ENCODE data around the gene PARK7.

PARK7 gene

GRCh38 chr1:7985851-7986612 lies 24.5 kb downstream of the PARK7 start:
- no peak for DNase-seq

- DNase-seq, result no peak
Observed at GRCh38 chr1:7987528-7987927, 26.0 kb downstream of the PARK7 start.

GRCh38 chr1:7988576-7988975 lies 27.1 kb downstream of the PARK7 start:
- no peak for DNase-seq

DNA sequence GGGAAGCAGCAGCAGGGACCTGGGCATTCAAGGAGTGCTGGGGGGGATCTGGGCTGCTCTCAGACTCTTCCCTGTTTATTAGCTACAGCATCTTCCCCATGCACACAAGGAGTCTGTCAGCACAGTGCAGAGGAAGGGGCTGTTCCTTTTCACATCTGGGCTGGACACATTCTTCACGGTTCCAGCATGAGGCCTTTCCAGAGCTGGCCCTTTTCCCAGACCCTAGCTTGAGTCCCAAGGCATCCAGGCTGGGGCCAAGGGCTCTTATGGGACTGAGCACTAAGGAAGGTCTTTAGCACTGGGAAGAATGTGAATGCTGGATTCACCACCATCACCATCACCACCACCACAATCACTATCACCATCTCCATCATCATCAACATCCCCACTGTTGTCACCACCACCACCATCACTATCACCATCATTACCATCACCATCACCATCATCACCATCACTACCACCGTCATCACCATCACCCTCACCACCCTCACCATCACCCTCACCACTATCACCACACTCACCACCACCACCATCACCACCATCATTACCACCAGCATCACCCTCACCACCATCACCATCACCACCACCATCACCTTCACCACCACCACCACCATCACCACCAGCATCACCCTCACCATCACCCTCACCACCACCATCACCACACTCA lies 28.4 kb downstream of the PARK7 start:
- DNase-seq, result no peak

GRCh38 chr1:7991504-7992440 lies 30.3 kb downstream of the PARK7 start:
- no peak for DNase-seq

GRCh38 chr1:7992885-7993284 lies 31.4 kb downstream of the PARK7 start:
- DNase-seq, result no peak

- no peak for DNase-seq
Observed at GRCh38 chr1:7993593-7994479, 32.3 kb downstream of the PARK7 start.

DNA sequence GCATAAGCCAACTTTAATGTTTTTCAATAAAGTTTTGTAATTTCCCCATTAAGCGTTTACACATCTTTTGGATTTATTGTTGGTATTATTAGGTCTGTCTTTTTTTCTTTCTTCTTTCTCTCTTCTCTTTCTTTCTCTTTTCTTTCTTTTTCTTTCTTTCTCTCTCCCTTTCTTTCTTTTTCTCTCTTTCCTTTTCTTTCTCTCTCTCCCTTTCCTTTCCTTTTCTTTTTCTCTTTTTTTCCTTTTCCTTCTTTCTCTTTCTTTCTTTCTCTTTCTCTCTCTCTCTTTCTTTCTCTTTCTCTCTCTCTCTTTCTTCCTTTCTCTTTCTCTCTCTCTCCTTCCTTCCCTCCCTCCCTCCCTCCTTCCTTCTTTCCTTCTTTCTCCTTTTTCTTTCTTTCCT lies 33.3 kb downstream of the PARK7 start:
- DNase-seq, result no peak

GRCh38 chr1:7995437-7995836 lies 33.9 kb downstream of the PARK7 start:
- no peak for DNase-seq

DNA sequence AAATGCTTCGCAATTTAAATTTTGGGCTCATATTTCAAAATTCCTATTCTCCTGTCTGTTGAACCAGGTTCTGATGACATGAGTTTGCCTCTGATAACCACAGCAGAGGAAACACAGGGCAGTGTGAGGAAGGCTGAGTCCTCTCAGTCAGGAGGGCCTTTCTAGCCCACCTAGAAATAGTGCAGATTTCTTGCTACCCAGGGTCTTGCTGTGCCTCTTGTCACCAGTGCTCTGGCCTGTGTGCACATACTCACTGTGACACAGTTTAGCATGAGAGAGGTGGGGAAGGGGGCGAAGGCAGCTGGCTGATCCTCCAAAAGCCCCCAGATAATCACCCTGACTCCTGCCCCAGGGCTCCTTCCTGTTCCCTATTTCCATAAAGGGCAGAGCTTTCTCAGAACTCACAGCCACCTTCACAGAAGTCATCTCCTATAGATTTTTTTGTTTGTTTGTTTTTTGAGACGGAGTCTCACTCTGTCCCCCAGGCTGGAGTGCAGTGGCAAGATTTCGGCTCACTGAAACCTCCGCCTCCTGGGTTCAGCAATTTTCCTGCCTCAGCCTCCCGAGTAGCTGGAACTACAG lies 40.9 kb downstream of the PARK7 start:
- DNase-seq, result no peak

DNA sequence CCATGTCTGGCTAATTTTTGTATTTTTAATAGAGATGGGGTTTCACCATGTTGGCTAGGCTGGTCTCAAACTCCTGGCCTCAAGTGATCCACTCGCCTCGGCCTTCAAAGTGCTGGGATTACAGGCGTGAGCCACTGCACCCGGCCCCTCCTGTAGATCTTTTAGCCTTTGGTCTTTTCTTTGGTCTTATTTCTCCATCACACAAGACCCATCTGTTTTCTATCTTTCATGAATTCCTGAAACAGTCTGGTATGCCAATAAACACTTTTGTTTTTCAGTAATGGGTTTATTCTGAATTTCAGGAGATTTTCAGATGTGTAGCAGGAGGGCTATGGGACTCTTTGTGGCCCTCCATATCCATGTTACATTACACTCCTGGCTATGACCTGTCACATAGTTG lies 41.4 kb downstream of the PARK7 start:
- no peak for DNase-seq

GRCh38 chr1:8003438-8004112 lies 42.1 kb downstream of the PARK7 start:
- no peak for DNase-seq

DNA sequence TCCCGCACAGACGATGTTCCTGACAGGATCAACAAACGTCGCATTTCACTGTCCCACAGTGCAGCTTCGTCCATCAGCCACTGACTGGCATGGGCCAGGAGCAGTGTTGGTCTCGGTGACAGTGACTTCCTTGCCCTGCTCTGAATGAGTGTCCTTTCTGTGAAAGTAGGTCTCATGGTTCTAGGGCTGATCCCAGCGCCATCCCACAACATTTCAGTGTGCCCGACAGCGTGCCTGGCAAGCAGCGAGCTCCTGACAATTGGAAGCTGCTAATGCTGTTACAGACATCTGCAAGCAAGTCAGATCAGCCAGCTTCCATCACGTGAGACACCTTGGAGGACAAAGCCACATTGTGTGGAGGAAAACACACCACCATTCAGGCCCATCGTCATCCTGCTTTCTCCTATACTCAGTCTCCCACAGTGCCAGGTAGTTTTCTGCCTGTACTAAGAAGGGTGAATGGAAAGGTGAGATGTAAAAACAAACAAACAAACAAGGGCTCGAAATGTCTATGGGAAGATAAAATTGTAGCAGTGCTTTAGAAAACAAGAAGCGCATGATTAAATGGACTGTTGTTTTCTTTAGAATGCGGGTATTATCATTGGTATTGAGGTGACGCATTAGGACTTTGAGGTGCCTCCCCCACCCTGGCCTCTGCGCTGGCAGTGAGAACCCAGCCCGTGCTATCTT lies 42.7 kb downstream of the PARK7 start:
- no peak for DNase-seq

- DNase-seq, result no peak
Observed at GRCh38 chr1:8004803-8005573, 43.5 kb downstream of the PARK7 start.

DNA sequence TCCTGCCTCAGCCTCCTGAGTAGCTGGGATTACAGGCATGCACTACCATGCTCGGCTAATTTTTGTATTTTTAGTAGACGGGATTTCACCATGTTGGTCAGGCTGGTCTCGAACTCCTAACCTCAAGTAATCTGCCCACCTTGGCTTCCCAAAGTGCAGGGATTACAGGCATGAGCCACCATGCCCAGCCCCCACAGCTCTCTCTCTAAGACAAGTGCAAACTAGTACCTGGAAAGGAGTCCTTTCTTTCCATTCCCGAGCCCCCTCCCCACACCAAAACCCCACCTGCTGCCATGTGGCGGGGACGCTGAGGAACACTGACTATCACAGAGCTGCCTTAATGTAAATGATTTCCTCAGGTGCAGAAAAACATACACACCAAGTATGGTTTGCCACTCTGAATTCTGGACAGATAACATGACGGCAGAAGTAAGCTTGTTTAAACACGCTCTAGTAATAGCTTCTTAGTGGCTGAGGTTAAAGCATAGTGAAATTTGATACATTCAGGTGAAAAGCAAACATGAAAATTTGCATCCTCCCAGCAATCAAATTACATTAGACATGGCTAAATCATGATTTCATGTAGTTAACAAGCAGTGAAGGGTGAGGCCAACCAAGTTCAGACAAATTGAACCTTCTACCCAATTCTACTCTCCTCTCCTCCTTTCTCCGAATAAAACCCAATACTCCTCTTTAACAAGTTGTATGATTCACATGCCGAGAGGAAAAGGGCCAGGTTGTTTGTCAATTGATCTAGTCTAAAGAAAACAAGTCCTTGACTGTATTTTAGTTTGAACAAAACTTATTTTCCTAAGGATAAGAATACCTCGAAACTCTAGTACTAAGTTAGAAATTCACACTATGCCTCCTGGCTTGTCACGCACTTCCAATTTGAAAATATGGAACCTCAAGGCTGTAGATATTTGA lies 44.8 kb downstream of the PARK7 start:
- no peak for DNase-seq

- DNase-seq, result no peak
Observed at GRCh38 chr1:8009043-8010002, 47.8 kb downstream of the PARK7 start.

DNA sequence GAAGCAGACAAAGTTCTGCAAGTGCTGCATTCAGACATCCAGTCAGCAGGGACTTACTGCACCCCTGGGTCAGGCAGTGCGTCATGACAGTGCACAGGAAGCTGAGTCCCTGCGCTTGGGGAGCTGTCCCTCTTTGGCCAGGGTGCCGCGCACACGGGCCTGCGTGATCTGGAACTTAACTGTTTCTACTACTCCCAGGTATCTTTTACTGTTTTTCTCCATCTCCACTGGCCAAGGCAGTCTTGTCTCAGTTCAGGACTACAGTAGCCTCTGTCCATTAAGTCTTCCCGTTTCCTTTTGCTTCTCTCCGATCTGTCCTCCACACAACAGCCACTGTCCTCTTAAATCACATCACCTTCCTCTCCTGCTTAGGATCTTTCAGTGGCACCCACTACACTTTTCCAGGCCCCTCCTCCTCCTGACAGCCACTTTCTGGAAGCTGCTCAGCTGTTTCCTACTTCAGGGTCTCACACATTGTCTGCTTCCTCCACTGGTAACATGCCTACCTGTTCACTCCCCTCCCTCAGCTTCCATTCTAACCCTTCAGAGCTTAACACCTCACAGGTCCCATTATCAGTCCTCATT lies 48.7 kb downstream of the PARK7 start:
- DNase-seq, result no peak

All from activated CD4-positive, alpha-beta T cell treated with anti-CD3 and anti-CD28 coated beads for 48 hours (primary cell).